Hippocampal formation (tissue), 2 donors: Measurements from ENCODE around the gene SULT2B1.
"Not testable (repeated sequence)": the region's sequence is repeated elsewhere in the genome, so short reads cannot be mapped to it uniquely, and the experiment has no call there.

Experiments
- DNase-seq, 2 donors: peaks; one replicate each; lab custom pipeline; 2025; lab: John Stamatoyannopoulos, UW

SULT2B1 gene

GRCh38 chr19:48558018-48558684 is 6.2 kb downstream of the SULT2B1 start:
- no peak for DNase-seq

- no peak for DNase-seq
Observed at GRCh38 chr19:48560095-48560530, 8.1 kb downstream of the SULT2B1 start.

GRCh38 chr19:48561412-48561811 is 9.4 kb downstream of the SULT2B1 start:
- DNase-seq: no peak

- no peak for DNase-seq
Observed at GRCh38 chr19:48565090-48565489, 13.1 kb downstream of the SULT2B1 start.

- peak; percentile 2 to 15 for DNase-seq
Observed at GRCh38 chr19:48568345-48568886, 16.4 kb downstream of the SULT2B1 start.

GRCh38 chr19:48569814-48570213 is 17.8 kb downstream of the SULT2B1 start:
- DNase-seq: no peak

- DNase-seq: no peak
Observed at GRCh38 chr19:48571378-48572162, 19.6 kb downstream of the SULT2B1 start.

- no peak for DNase-seq
Observed at GRCh38 chr19:48573163-48573505, 21.2 kb downstream of the SULT2B1 start.

GRCh38 chr19:48575931-48576622 is 24.1 kb downstream of the SULT2B1 start:
- no peak for DNase-seq

- DNase-seq: not testable (repeated sequence)
Observed at GRCh38 chr19:48577908-48578307, 25.9 kb downstream of the SULT2B1 start.

GRCh38 chr19:48578891-48579290 is 26.9 kb downstream of the SULT2B1 start:
- no peak for DNase-seq

- DNase-seq: no peak
Observed at GRCh38 chr19:48582168-48582567, 30.2 kb downstream of the SULT2B1 start.

- no peak for DNase-seq
Observed at GRCh38 chr19:48587387-48587786, 35.4 kb downstream of the SULT2B1 start.

GRCh38 chr19:48588670-48589401 is 36.9 kb downstream of the SULT2B1 start:
- DNase-seq: peak; percentile 61 to 74

- DNase-seq: no peak
Observed at GRCh38 chr19:48591021-48591420, 39.0 kb downstream of the SULT2B1 start.

GRCh38 chr19:48595171-48595570 is 43.2 kb downstream of the SULT2B1 start:
- no peak for DNase-seq

GRCh38 chr19:48595833-48596232 is 43.9 kb downstream of the SULT2B1 start:
- no peak for DNase-seq

GRCh38 chr19:48596237-48596636 is 44.3 kb downstream of the SULT2B1 start:
- no peak for DNase-seq

GRCh38 chr19:48596679-48597465 is 44.9 kb downstream of the SULT2B1 start:
- DNase-seq: no peak

- no peak for DNase-seq
Observed at GRCh38 chr19:48598996-48599700, 47.2 kb downstream of the SULT2B1 start.
